ENCODE results near the gene AKR7A3. TPM values are rescaled to one million over a fixed set of nuclear protein-coding genes. Genes with fewer than 3 reads are reported as not detected.
"Not testable (repeated sequence)": the region's sequence is repeated elsewhere in the genome, so short reads cannot be mapped to it uniquely, and the experiment has no call there.

AKR7A3 gene
- total and polyA plus RNA-seq, 10 of the 15 experiments (the other 5 are each of a cell fraction or from before 2014, with no cell fraction given), result 0.10 to 1.1 (median 0.25) TPM; not detected in 2

GRCh38 chr1:19287436-19288185, 959 bp downstream of the AKR7A3 start (continued):
- TF ChIP-seq E4F1 (IDR thresholded peaks at IDR 0.05; ENCODE audit: borderline replicate concordance, partially characterized antibody) (no peak), ETV6 (conservative IDR thresholded peaks at IDR 0.05 in 1 of 2, IDR thresholded peaks at IDR 0.05 in 1 of 2; ENCODE audit: borderline replicate concordance in 1 of 2, low read depth in 1 of 2) (no peak), EED (IDR thresholded peaks at IDR 0.05; ENCODE audit: low read depth) (no peak), IKZF2 (IDR thresholded peaks at IDR 0.05) (no peak)

DNA sequence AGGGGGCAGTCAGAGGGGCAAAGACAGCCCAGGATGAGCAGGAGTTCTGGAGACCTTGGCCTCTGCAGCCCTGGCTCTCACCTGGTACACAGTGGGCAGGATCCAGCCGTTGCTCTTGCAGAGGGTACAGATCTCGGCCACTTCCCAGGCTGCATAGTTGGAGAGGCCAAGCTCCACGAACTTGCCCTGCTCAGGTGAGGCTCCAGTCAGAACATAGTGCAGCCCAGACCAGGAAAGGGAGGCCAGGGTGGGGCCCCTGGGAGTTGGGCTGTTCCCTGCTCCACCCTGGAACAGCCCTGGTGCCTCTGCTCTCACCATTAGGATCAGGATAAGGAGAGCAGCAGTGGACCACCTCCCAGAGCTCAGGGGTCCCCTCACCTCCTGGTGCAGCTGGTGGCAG, 2.8 kb downstream of the AKR7A3 start:
- POLR2A ChIA-PET; H4K20me1 ChIP-seq (ENCODE audit: control insufficient read depth, insufficient read depth); intact Hi-C loops (cut with micrococcal nuclease; ENCODE audit: unreplicated experiment); H2AFZ ChIP-seq (ENCODE audit: control insufficient read depth, low read depth, low read length); H3K79me2 ChIP-seq (ENCODE audit: control insufficient read depth, insufficient read depth, low read length); RAD21 ChIA-PET (ENCODE audit: unreplicated experiment); H3K4me3 ChIP-seq; H3K4me1 ChIP-seq (ENCODE audit: control insufficient read depth, insufficient read depth, low read length); ATAC-seq; H3K4me2 ChIP-seq (ENCODE audit: control insufficient read depth, insufficient read depth); H3K9ac ChIP-seq (ENCODE audit: control insufficient read depth, insufficient read depth, low read length); H3K9me3 ChIP-seq (replicated peaks; ENCODE audit: control insufficient read depth, insufficient read depth, low read length); H3K36me3 ChIP-seq (ENCODE audit: control insufficient read depth in 2 of 2, insufficient read depth in 2 of 2, low read length in 1 of 2); SMC1A ChIA-PET (ENCODE audit: uncharacterized antibody, unreplicated experiment); CTCF ChIA-PET; H3K27ac ChIP-seq (ENCODE audit: control insufficient read depth, insufficient read depth); FAIRE-seq; in situ Hi-C loops (cut with MboI); BruUV-seq (replicated peaks); DNase-seq (ENCODE audit: low read depth, low spot score); H3K27me3 ChIP-seq (replicated peaks in 1 of 2; ENCODE audit: control insufficient read depth in 2 of 2, insufficient read depth in 2 of 2, low read length in 1 of 2): not testable (repeated sequence)
- 25% methylated on average over 3 of the region's 3 CpGs for WGBS (ENCODE audit: insufficient coverage, insufficient replicate concordance, low lambda C conversion rate, missing lambda C conversion rate)

GRCh38 chr1:19285366-19285765, 3.2 kb downstream of the AKR7A3 start:
- H4K20me1 ChIP-seq (ENCODE audit: control insufficient read depth, insufficient read depth); SMC1A ChIA-PET (ENCODE audit: uncharacterized antibody, unreplicated experiment); POLR2A ChIA-PET; H2AFZ ChIP-seq (ENCODE audit: control insufficient read depth, low read depth, low read length); H3K9ac ChIP-seq (ENCODE audit: control insufficient read depth, insufficient read depth, low read length); CTCF ChIA-PET; H3K36me3 ChIP-seq (ENCODE audit: control insufficient read depth in 2 of 2, insufficient read depth in 2 of 2, low read length in 1 of 2); H3K27ac ChIP-seq (ENCODE audit: control insufficient read depth, insufficient read depth); H3K4me1 ChIP-seq (ENCODE audit: control insufficient read depth, insufficient read depth, low read length); intact Hi-C loops (cut with micrococcal nuclease; ENCODE audit: unreplicated experiment); FAIRE-seq; ATAC-seq; H3K9me3 ChIP-seq (replicated peaks; ENCODE audit: control insufficient read depth, insufficient read depth, low read length); BruUV-seq (replicated peaks); H3K79me2 ChIP-seq (ENCODE audit: control insufficient read depth, insufficient read depth, low read length); H3K4me2 ChIP-seq (ENCODE audit: control insufficient read depth, insufficient read depth); H3K4me3 ChIP-seq; H3K27me3 ChIP-seq (replicated peaks in 1 of 2; ENCODE audit: control insufficient read depth in 2 of 2, insufficient read depth in 2 of 2, low read length in 1 of 2); DNase-seq (ENCODE audit: low read depth, low spot score); in situ Hi-C loops (cut with MboI): not testable (repeated sequence)
- RAD21 ChIA-PET (ENCODE audit: unreplicated experiment), result interaction anchor here (0.6 kb wide), 1 partner anchor 14 kb away, joined by 3 read pairs; no protein-coding TSS in a partner anchor
- 59% methylated on average over 3 of the region's 3 CpGs for WGBS (ENCODE audit: insufficient coverage, insufficient replicate concordance, low lambda C conversion rate, missing lambda C conversion rate)

Measured in GM12878 (cell line).